ENCODE measurements around the gene USP1. TPM values are rescaled to one million over a fixed set of nuclear protein-coding genes. Genes with fewer than 3 reads are reported as not detected.

USP1 gene
- total RNA-seq, 1 experiment from 2014 or later: 64.6 TPM

DNA sequence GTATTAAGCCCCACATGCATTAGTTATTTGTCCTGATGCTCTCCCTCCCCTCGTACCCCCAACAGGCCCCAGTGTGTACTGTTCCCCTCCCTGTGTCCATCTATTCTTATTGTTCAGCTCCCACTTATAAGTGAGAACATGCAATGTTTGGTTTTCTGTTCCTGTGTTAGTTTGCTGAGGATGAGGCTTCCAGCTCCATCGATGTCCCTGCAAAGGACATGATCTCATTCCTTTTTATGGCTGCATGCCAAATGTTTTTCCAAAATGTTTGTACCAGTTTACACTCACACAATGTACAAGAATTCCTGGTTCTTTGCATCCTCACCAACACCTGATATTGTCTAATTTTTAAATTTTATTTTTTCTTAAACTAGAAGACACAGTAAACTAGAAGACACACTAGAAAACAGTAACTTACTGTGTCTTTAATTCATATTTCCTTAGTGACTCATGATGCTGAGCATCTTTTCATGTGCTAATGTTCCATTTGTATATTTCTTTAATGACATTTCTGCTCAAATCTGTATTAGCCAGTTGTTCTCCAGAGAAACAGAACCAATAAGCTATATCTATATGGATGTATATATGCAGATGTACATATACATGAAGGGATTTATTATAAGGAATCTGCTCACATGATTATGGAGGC is 19.4 kb upstream of the USP1 start:
- WGBS (ENCODE audit: extremely low coverage, insufficient read length, low lambda C conversion rate): no CpG with 5 or more reads among the region's 2 CpGs
- no peak overlapping the region for H4K8ac ChIP-seq (replicated peaks; ENCODE audit: insufficient read length, low read depth, low read length)
- no peak overlapping the region for H3K27ac Mint-ChIP-seq
- H3K9me3 ChIP-seq (ENCODE audit: control insufficient read depth, low read depth, low read length): no peaks in the 10 kb centered on the region
- no peaks in the 10 kb centered on the region for H3K27me3 ChIP-seq (ENCODE audit: insufficient read depth, low read length)
- no peak overlapping the region for H2BK20ac ChIP-seq (ENCODE audit: low read depth, low read length, poor library complexity, severe bottlenecking)
- no peak overlapping the region for H3K27ac ChIP-seq (ENCODE audit: insufficient read length, low read depth, low read length)
- TF ChIP-seq, protein P1, sequence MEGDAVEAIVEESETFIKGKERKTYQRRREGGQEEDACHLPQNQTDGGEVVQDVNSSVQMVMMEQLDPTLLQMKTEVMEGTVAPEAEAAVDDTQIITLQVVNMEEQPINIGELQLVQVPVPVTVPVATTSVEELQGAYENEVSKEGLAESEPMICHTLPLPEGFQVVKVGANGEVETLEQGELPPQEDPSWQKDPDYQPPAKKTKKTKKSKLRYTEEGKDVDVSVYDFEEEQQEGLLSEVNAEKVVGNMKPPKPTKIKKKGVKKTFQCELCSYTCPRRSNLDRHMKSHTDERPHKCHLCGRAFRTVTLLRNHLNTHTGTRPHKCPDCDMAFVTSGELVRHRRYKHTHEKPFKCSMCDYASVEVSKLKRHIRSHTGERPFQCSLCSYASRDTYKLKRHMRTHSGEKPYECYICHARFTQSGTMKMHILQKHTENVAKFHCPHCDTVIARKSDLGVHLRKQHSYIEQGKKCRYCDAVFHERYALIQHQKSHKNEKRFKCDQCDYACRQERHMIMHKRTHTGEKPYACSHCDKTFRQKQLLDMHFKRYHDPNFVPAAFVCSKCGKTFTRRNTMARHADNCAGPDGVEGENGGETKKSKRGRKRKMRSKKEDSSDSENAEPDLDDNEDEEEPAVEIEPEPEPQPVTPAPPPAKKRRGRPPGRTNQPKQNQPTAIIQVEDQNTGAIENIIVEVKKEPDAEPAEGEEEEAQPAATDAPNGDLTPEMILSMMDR (conservative IDR thresholded peaks at IDR 0.05): no peak
- H3K4me2 ChIP-seq (ENCODE audit: insufficient read depth, insufficient read length, low read length): no peak overlapping the region
- H3K23me2 ChIP-seq (ENCODE audit: insufficient read length, low read depth, low read length, poor library complexity, severe bottlenecking): no peaks in the 10 kb centered on the region
- no peak overlapping the region for H4K5ac ChIP-seq (ENCODE audit: insufficient read length, low read depth, low read length)
- peaks cover 0 to 4% of the 10 kb centered on the region in 2 experiments; a peak in 1 of 4 replicates for H3K4me1 Mint-ChIP-seq
- H3T11ph ChIP-seq (ENCODE audit: low read length): no peak overlapping the region
- peaks cover 0 to 4% of the 10 kb centered on the region in 2 experiments; a peak in 1 of 5 replicates for H3K9me3 Mint-ChIP-seq
- no peaks in the 10 kb centered on the region for H3K36me3 Mint-ChIP-seq (ENCODE audit: insufficient read depth in 1 of 3, low read depth in 3 of 3)
- H3K18ac ChIP-seq (ENCODE audit: insufficient read length, low read depth, low read length): no peak overlapping the region
- H2AFZ ChIP-seq (ENCODE audit: low read length): no peak overlapping the region
- H3K23ac ChIP-seq (ENCODE audit: insufficient read length, low read depth, low read length): no peak overlapping the region
- H3K56ac ChIP-seq (ENCODE audit: insufficient read length, low read depth, low read length): no peak overlapping the region
- H2BK5ac ChIP-seq (ENCODE audit: insufficient read length, low read length): no peak overlapping the region
- no peaks in the 10 kb centered on the region for H4K20me1 ChIP-seq (ENCODE audit: control insufficient read depth, insufficient read depth, insufficient read length)
- no peak overlapping the region for H2BK12ac ChIP-seq (ENCODE audit: insufficient read length, low read depth, low read length)
- H3K4me3 Mint-ChIP-seq: no peak overlapping the region
- no peaks in the 10 kb centered on the region for H3K4me1 ChIP-seq (ENCODE audit: insufficient read depth, low read length)
- no peak for DNase-seq
- H3K79me2 ChIP-seq (ENCODE audit: insufficient read depth, low read length): no peaks in the 10 kb centered on the region; the same call in 1 of the 2 replicates
- no peak overlapping the region for H2BK15ac ChIP-seq (ENCODE audit: low read depth, low read length)
- H2AK5ac ChIP-seq (ENCODE audit: insufficient read length, low read length): no peak overlapping the region
- H3K4ac ChIP-seq (ENCODE audit: low read depth, low read length): no peak overlapping the region
- no peak overlapping the region for H2BK120ac ChIP-seq (ENCODE audit: low read depth, low read length, poor library complexity, severe bottlenecking)
- H3K9ac ChIP-seq (ENCODE audit: extremely low read depth, insufficient read length, low read length): no peak overlapping the region
- no peak overlapping the region for H3K14ac ChIP-seq (ENCODE audit: insufficient read depth, low read length)
- no peaks in the 10 kb centered on the region for H3K79me1 ChIP-seq (ENCODE audit: insufficient read depth, low read depth, low read length, poor library complexity, severe bottlenecking)
- no peaks in the 10 kb centered on the region for H3K27me3 Mint-ChIP-seq (ENCODE audit: low read depth)
- no peak overlapping the region for H4K91ac ChIP-seq (ENCODE audit: insufficient read length, low read depth, low read length)

All from H9 (cell line).